NCI-H2107 treated with DMSO at 0.1 percent for 48 hours (cell line): ENCODE data around the gene SLC46A2.

ENCODE experiments used
- DNase-seq: peaks from one replicate; lab custom pipeline; 2025; ENCODE audit not compliant: unreplicated experiment; lab: John Stamatoyannopoulos, UW

Gene SLC46A2

DNA sequence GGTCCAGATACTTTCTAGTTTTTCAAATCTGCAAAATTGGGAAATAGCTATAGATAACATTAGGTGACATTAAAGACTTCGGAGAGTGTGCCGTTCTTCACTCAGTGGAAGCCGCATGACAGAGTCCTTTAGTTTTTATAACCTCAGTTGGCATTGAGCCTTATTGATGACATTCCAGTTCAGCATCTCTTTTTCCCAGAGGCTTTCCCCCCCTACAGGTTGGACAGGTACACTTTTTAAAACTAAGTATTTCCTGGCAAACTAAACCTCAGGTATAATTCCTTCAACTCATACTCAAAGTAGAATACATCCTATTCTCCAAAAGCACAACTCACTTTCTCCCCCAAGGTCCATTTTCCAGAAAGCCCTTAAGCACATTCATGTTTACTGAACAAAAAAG lies 58.7 kb downstream of the SLC46A2 start:
- DNase-seq = no peak

DNA sequence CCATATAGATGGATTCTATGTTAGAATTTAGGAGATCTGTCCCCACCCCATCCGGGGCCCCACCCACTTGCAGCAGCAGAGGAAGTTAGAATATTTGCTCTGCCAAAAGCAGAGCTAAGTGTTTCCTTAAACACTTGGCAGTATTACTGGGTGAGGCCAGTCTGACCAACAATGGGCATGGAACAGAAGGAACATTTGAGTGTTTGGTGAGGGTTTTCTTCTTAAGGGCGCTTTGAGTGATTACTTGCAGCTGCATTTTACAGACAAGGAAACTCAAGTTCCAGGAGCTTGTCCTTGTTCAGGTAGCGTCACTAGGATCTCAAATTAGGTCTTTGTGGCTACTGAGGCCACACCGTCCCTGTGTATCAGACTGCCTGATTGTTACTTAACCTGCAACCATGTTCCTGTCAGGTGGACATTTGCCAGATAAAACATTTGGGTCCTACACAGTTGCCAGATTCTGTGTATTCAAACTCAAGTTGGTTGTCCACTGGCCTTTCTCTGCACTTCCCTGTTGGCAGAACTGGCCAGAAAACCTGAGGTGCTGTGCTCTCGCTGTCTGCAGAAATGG lies 59.3 kb downstream of the SLC46A2 start:
- peak; percentile 1 for DNase-seq
